Suppressor macrophage (primary cell): ENCODE measurements around the gene NR3C2.

ENCODE experiments used
- DNase-seq, 4 experiments: peaks; one replicate each; pipeline ENCODE4 v3.0.0-alpha.2; 2020 to 2022

NR3C2 gene

DNA sequence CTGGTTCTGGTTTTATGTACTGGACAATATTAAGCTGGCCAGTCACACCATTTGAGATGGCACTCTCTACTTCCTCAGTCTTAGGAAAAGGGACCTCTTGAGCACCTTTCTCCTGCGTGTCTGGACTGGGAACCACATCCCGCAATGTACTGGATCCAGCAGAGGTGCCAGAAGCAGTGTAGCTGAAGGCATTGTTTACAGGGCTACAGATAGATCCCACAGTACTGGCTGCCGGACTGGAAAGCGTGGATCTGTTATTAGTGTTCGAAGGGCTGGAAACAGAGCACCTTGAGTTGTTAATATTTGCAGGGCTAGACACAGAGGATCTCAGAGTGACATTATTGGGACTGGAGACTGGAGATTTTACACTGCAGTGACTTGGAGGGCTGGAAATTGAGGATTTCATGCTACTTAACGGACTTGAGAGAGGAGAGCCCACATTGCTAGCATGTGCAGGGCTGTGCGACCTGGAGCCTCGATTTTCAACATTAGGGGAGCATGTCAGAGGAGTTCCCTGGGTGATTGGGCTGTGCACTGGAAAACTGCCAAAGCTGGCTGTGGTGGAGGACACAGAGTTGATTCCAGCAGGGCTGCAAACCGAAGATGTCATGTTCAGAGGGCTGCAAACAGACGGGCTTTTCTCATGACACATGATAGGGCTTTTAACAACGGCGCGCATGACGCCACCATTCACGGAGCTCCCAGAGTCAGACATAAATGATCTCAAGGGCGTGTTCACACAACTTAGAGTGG is 6.4 kb downstream of the NR3C2 start:
- DNase-seq: no peak

DNA sequence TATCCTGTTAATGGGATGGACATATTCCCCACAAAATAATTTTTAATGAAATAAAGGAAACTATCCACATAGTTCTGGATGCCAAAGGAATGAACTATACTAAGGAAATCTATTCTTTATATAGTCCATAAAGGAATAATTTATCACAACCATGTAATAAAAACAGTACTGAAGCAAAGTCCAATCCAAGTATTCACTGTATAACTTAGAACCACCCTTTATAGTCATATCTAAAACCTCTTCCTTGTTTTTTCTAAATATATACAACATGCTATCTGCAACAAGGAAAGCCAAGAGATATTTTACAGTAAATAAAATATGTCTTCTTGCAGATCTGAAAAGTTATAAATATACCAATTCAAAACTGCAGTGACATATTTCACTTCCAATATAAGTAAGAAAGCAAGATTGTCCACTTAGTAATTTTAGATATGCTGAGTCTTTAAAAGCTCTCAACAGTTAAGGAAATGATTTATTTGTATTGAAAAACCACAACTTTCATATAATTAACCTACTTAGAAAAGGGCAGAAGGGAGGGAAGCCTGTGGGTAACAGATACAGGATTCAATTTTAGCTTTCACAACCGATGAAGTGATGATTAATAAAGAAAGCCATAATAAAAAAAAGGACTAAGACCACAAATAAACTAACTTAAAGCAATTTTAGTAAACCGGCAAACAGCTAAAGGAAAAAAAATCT is 8.0 kb downstream of the NR3C2 start:
- no peak for DNase-seq

DNA sequence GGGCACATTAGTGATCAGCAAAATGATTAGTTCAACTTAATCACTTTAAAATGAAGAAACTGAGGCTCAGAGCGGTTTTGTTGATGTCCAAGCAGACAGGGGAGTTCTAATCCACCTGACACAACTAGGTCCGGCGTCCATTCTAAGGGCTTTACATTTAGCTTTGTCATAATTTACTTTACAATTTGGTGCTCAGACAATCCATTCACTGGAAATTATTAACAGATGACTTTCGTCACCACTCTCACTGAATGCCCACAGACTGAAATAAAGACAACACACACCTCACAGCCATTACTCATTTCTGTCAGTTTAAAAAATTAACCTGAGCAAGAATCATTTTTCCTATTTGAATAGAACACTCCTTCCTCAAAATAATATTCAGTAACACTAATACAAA is 10.8 kb downstream of the NR3C2 start:
- DNase-seq: no peak

DNA sequence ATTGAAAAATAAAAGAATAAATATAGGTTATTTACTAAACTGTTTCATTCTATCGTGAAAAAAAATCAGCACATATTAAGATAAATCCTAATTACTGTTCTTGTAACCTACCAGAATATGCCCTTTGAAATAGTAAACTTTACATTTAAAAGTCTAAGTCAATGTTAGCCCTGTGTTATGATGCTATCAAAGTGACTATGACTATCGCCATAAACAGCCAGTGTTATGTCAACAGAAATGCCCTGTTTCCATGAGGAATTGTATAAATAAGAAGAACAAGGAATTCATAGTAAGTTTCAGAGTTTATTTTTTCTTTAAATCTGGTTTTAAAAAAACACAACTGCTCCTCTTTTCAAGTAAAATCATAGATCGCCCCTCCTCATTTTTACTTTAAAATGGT is 11.4 kb downstream of the NR3C2 start:
- no peak for DNase-seq

DNA sequence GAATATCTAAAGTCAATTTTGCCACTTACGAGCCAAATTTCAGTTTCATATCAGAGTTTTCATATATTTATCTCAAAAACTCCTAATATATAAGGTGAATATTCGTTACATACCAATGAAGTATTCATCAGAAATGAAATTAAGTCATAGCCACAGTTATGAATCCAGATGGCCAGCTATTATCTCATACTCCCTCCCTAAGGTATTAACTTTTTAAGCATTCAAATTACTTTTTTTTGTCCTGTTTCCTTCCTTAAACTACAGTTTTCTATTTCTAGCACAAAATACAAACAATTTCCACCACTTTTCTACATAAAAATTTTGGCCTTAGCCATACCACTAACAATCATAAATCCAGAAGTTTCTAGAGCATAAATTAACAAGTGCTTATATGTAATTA is 13.0 kb downstream of the NR3C2 start:
- no peak for DNase-seq

DNA sequence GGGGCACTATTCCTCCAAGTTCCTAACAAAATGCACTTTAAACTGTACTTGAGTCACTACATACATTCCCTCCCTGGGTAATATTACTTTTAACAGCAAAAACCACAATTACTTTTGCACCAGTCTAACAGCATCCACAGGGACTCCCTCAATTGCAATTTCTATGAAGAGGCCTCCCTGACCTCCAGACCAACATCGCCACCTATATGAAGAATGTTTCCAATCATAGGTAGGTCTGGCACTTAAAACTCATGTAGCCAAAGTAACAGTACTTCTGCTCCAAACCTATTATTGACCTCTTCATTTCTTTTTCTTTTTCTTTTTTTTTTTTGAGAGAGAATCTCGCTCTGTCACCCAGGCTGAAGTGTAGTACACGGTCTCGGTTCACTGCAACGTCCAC is 15.6 kb downstream of the NR3C2 start:
- DNase-seq: no peak

DNA sequence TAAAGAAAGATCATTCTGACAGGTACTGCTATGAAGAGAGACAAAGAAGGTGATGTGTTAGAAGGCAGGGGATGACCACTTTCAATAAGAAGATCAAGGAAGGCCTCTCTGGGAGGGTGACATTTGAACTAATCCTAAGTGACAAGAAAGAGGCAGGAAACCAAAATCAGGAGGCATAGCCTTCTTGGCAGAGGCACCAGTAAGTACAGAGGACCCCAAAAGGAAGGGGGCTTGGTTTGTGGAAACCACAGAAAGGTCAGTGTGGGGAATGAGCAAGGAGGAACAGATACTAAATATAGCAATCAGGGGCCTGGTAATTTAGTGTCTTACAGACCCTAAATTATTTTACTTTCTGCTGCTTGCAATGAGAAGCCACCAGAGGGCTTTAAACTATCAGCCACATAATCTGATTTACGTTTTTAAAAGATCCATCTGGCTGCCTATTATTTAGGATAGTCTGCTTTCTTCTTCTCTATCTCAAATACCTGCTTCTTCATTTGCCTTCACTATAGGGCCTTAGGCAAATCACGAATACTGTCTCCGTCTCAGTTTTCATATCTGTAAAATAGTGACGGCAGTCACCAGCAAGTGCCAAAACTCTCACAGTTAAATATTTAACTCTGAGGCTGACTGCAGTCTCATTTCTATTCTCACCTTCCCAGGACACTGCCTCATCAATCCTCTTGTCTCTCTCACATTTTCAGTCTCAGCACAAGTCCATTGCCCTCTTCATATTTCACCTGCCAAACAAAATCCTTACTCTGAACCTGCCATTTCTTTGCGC is 16.7 kb downstream of the NR3C2 start:
- no peak for DNase-seq

DNA sequence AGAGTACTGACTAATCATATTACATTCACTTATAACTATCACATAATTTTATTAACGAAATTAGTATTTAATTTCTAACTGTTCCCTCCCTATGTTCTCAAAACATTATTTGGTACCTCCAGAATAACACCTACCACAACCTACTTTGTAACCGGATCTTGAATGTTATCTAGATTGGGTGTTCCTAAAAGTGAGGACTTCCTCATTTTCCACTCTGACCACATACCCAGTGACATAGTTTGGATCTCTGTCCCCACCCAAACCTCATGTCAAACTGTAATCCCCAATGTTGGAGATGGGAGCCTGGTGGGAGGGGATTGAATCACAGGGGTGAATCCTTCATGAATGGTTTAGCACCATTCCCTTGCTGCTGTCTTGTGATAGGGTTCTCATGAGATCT is 21.8 kb downstream of the NR3C2 start:
- DNase-seq: peak in 2 of 4 experiments; percentile 9 to 28

DNA sequence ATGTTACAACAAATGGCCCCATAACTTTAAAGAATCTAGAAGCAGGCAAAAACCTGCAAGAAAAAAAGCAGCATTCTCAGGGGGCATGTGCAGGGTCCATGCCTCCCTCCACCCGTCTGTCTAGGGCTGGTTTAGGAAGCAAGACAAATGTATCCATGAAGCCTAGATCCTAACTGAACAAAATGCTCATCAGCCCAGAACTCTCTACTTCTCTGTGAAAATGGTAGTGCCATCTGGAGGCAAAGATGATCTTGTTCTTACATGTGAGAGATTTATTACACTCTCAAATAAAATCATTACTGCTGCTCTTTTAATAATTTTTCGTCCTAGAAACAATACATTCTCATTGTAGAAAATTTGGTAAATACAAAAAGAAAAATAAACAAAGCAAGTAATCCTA is 26.7 kb downstream of the NR3C2 start:
- peak in 1 of 4 experiments; percentile 10 for DNase-seq

DNA sequence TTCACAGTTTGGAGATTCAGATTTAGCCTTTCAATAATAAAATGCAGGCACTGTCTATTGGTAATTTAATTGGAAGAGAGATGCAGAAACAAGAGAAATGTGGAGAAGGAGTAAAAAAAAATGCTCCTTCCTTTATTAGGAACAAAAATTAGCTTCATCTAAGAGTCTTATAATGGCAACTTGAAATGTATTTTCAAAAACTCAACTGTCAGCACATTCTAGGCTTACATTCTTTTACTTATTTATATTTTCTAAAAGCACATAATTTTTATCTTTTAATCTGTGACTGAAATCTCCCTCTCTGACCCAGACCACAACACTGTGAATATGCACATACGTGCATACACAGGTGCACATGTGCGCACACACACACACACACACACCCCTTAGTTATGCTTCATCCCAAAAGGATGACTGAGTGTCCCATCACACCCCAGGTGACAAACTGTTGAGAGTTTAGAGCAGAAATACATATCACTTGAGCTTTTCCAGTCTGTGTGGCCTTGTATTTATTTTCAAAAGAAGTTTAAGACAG is 29.7 kb downstream of the NR3C2 start:
- no peak for DNase-seq

DNA sequence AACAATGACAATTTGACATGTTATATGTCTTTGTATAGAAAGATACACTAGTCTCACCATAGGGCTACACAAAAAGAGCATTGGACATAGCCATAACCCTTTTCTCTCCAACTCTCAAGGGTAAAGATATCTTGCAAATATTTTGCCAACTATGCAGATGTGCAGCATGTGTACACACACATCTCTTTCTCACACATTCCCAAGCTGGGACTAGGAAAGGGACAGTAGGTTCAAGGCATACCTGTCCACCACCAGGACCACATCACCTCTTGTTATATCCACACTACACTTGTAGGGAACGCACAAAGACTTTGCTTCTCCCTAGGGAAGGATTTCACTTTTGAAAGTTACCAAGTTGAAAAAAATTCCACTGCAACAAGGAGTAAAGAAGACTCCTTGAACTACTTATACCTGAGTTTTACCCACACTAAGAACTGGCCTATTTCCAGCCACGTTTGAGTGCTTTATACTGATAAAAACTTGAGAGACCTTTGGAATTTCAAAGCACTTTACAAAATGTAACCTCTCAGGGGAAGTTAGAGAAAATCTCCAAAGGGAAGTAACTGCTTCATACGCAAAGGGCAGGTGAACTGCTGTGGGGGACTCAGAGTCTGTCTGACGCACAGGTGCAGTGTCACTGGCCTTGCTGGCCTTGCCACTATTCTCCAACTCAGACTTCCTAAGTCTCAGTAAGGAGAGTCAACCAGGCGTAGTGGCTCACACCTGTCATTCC is 36.9 kb downstream of the NR3C2 start:
- DNase-seq: no peak

DNA sequence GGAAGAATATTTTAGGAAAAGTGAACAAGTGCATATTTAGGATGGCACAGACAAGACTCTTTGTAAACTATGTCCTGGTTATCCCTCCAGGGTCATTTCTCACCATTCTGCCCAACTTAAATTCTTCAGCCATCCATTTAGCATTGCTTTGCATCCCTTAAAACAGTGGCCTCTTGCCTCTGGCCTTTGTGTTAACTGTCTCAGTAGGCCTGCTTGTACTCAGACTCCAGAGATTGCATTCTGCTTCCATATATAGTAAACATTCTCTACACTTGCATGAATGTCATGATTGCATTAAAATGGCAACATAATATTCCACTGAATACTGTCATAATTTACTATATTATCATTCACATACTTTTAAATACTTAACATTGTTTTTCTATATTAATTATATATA is 43.2 kb downstream of the NR3C2 start:
- no peak for DNase-seq

DNA sequence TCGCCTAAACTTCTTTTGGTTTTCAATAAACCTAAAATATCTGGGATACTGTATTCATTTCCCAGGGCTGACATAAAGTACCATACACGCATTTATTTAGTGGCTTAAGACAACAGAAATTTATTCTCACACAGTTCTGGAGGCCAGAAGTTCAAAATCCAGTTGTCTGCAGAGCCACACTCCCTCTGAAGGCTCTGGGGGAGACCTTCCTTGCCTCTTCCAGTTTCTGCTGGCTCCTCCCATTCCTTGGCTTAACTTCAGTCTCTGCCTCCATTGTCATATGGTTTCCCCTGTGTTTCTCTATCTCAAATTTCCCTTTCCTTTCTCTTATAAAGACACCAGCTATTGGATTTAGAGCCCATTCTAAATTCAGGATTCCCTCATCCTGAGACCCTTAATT is 44.4 kb downstream of the NR3C2 start:
- DNase-seq: no peak

DNA sequence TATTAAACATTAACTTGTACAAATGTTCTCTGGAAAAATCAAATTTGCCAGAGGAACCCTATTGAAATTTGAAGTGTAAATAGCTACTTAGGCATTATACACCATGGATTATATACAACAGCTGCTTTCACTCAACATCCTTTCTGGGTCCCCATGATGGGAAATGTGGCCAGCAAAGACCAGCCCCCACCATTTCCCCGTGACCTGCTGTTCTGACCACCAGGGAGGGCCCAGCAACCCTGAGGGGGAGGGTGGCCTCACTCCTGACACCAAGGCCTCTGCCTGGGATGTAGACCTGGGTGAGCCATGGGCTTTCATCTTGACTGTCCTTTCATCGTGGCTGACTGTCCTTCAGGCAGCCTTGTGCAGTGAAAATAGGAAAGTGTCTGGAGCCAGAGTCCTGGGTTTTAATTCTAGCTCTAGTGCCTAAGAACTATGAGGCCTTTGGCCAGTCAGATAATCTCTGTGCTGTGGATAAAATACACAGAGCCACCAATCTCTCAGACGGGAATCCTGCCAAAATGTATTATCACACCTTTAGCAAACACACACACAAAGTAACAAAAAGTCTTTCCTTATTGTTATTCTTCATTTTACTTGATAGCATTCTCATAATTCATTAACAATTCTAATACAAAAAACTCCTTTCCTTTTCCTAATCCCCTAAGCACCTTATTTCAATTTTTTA is 45.1 kb downstream of the NR3C2 start:
- DNase-seq: no peak

DNA sequence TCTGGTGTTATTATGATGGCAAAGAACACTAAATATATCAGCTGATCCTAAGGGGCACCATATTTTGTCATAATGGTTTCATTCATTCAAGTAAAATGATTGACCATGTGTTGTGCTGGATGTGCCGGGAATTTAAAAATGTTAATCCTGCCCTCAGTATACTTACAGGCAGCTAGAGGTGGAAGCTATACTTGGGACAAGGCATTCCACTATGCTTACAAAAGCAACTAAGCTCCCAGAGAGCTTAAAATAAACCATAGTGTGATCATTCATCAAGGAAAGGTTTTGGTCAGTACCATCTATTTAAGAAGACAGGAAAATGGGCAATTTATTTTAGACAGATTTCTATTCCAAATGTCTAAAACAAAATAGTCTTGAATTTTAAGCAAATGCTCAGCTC is 46.4 kb downstream of the NR3C2 start:
- no peak for DNase-seq

DNA sequence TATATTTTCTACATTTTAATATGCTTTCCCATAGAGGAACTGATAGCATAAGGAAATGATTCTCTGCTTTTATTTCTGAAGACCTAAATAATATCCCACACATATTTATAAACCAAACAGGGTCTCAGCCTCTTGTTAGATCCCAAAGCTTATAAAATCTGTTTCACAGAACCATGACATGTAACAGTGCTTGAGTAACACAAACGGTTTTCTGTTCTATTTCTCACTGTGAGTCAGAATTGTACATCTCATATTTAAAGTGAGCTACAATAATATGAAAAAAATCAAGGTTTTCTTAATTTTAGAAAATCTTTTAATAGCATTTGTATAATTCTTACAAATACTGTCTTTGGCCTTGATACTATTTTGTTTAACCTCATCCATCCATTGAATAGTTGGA is 51.2 kb downstream of the NR3C2 start:
- DNase-seq: no peak

DNA sequence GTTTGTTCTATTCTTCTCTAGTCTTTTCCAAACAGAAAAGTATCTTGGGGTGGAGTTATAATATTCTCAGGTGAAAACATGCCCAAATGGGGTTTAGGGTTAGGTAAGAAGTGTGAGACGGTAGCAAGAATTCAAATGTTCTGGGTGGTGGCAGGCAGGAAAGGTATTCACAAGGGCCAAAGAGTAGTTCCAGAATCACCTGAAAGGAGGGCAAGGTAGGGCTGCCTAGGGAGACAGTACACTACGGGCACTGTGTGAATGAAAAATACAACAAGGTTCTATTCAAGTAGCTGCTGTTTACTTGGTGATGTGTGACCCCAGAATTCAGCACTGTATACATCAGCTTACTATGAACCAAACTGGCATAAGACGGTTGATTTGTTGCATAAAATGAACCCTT is 51.9 kb downstream of the NR3C2 start:
- no peak for DNase-seq

DNA sequence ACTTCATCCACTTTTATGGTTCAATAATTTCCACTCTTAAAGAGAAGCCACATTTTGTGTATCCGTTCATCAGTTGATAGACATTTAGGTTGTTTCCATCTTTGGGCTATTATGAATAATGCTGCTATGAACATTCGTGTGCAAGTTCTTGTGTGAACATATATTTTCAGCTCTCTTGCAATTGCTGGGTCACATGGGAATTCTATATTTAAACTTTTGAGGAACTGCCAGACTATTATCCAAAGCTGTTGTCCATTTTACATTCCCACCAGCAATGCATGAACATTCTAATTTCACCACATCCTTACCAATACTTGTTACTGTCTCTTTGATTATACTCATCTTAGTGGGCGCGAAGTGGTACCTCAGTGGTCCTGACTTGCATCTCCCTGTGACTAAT is 61.9 kb downstream of the NR3C2 start:
- peak; percentile 6 to 64 (median 36) for DNase-seq

DNA sequence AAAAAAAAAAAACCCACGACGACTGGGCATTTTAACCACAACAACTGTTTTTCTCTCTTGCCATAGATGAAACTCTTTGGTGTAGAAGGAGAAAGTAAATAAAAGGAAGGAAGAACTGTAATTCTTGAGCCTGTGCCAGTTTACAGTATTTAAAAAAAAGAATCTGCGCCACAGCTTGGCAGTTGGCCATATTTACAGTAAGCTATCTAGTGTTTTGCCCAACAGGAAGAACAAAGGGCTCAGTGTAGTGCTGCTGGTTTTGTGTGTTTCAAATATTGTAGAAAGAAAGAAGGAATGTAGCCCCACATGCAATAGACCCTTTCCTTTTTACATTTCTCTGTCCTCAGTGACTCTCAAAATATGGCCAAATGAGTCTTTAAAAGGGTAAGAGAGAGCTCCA is 66.1 kb downstream of the NR3C2 start:
- DNase-seq: peak; percentile 58 to 92 (median 78)

DNA sequence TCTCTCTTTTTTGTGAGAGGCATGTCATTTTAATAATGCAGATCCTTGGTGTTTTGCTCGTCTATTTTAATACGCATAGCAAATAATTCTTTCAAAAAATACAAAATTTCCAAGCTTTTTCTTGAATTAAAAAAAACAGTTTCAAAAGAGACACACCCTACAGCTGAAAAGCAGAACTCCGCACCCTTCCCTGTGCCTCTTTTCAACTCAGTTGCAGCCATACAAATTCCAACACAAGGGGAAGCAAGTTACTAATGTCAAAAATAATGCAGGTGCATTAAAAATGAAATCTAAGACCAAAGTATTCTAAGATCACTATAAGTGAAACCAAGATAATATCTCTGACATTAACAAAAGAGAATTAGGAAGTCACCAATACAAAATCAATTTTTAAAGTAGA is 66.6 kb downstream of the NR3C2 start:
- peak in 3 of 4 experiments; percentile 37 to 62 (median 44) for DNase-seq

DNA sequence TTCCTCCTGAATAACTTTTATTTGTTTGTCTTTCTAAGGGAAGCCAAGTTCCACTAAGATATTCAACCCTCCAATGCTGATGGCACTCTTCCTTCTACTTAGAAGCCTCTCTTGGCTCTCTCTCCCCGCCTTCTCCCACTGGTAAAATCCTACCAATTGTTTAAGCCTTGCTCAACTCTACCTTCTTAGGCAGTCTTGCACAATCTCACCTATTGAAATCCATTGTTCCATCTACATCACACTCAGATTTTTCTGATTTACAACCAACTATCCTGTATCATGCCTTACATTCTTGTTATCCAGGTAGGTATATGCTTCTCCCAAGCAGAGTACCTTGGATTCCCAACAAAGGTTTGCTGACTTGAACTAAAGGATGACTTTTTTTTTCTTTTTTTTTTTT is 69.1 kb downstream of the NR3C2 start:
- no peak for DNase-seq

DNA sequence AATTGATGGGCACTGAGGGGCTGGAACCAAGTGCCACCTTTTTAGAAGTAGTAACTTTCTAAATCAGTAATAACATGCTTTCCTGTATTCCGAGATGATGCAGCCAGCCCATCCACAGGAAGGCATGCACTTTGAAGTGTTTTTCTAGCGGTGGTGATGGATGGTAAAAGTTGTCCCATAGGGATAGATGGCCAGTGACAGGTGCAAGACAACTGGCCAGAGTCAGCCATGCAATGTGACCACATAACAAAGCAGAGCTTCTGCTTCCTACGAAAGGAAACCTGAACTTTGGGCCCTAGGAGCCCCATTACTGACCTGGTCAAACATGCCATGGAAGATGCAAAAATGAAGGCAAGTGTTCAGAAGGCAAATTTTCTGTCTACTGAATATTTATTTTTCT is 72.3 kb downstream of the NR3C2 start:
- DNase-seq: no peak
